Mesendoderm (in vitro differentiated cells): Measurements from ENCODE around the gene NXPH4.

Experiments
- DNase-seq: peaks from one replicate; pipeline ENCODE4 v3.0.0; 2013
- H2AK5ac ChIP-seq: 2 replicates; pipeline ENCODE4 v1.6.1; 2013; ENCODE audit warnings: low read length, inconsistent platforms
- H2BK120ac ChIP-seq: 2 replicates; pipeline ENCODE4 v1.6.1; 2013; ENCODE audit warnings: low read depth, mild to moderate bottlenecking, low read length, moderate library complexity, mixed read lengths
- H2BK15ac ChIP-seq: replicated peaks from 2 replicates; pipeline ENCODE4 v1.6.1; 2013; ENCODE audit warnings: low read depth, mild to moderate bottlenecking, moderate library complexity
- H2BK5ac ChIP-seq: 2 replicates; pipeline ENCODE4 v1.6.1; 2013; ENCODE audit warnings: low read length, inconsistent platforms
- H3K18ac ChIP-seq: 2 replicates; pipeline ENCODE4 v1.6.1; 2013; ENCODE audit warnings: mild to moderate bottlenecking, low read length, mixed read lengths
- H3K23ac ChIP-seq: one replicate; pipeline ENCODE4 v1.6.1; 2013; ENCODE audit warnings: low read length
- H3K27ac ChIP-seq: 2 replicates; pipeline ENCODE4 v1.5.1; 2013; ENCODE audit warnings: low read depth, mild to moderate bottlenecking, inconsistent platforms, low read length, moderate library complexity
- H3K27me3 ChIP-seq: 2 replicates; pipeline ENCODE4 v1.6.1; 2013; ENCODE audit warnings: low read length, control low read depth, mild to moderate bottlenecking, inconsistent platforms; ENCODE audit not compliant: insufficient read depth, poor library complexity
- H3K36me3 ChIP-seq: 2 replicates; pipeline ENCODE4 v1.6.1; 2013; ENCODE audit warnings: low read length, inconsistent platforms; ENCODE audit not compliant: control insufficient read depth, insufficient read depth
- H3K4ac ChIP-seq: one replicate; pipeline ENCODE4 v1.6.1; 2013; ENCODE audit warnings: low read depth, mild to moderate bottlenecking, low read length, moderate library complexity
- H3K4me1 ChIP-seq: 2 replicates; pipeline ENCODE4 v1.6.1; 2013; ENCODE audit warnings: low read depth, low read length, inconsistent platforms; ENCODE audit not compliant: control insufficient read depth
- H3K4me2 ChIP-seq: 2 replicates; pipeline ENCODE4 v1.6.1; 2013; ENCODE audit warnings: low read length
- H3K4me3 ChIP-seq: 2 replicates; pipeline ENCODE4 v1.5.1; 2013; ENCODE audit warnings: mild to moderate bottlenecking, low read length
- H3K56ac ChIP-seq: one replicate; pipeline ENCODE4 v1.6.1; 2013; ENCODE audit warnings: low read length
- H3K79me1 ChIP-seq: 2 replicates; pipeline ENCODE4 v1.6.1; 2013; ENCODE audit warnings: low read length, inconsistent platforms
- H3K79me2 ChIP-seq: 2 replicates; pipeline ENCODE4 v1.6.1; 2013; ENCODE audit warnings: mild to moderate bottlenecking, low read length; ENCODE audit not compliant: control insufficient read depth, insufficient read depth
- H3K9ac ChIP-seq: 2 replicates; pipeline ENCODE4 v1.6.1; 2013; ENCODE audit warnings: low read length, inconsistent platforms
- H4K5ac ChIP-seq: one replicate; pipeline ENCODE4 v1.6.1; 2013; ENCODE audit warnings: low read length
- H4K8ac ChIP-seq: one replicate; pipeline ENCODE4 v1.6.1; 2013; ENCODE audit warnings: low read depth, mild to moderate bottlenecking, control low read depth, low read length, moderate library complexity
- WGBS: extraction: QIAGEN DNeasy Blood & Tissue Kit; methylation state at CpG from one replicate; pipeline ENCODE4 v1.1.7; 2013; ENCODE audit warnings: low lambda C conversion rate, missing lambda C conversion rate; ENCODE audit not compliant: insufficient coverage; ENCODE audit errors: extremely low coverage; 5-methylcytosine and 5-hydroxymethylcytosine counted together

The NXPH4 gene

GRCh38 chr12:57226588-57227314 is 10.2 kb downstream of the NXPH4 start:
- Histone ChIP-seq H2BK15ac (no peak overlapping the region), H4K5ac (no peak overlapping the region), H3K4ac (no peak overlapping the region), H3K56ac (peak overlapping the region; percentile 75), H2BK120ac (no peak overlapping the region), H3K4me3 (no peak overlapping the region), H3K79me2 (peaks cover 14% of the 10 kb centered on the region), H3K4me2 (peak overlapping the region; percentile 58), H3K79me1 (peaks cover 16% of the 10 kb centered on the region), H3K9ac (peak overlapping the region; percentile 38), H2BK5ac (no peak overlapping the region), H2AK5ac (no peak overlapping the region), H3K27ac (no peak overlapping the region), H3K36me3 (peaks cover 4% of the 10 kb centered on the region), H3K4me1 (peaks cover 7% of the 10 kb centered on the region), H3K27me3 (peaks cover 46% of the 10 kb centered on the region), H3K18ac (peak overlapping the region; percentile 22), H4K8ac (no peak overlapping the region), H3K23ac (no peak overlapping the region)
- WGBS, result no CpG with 5 or more reads among the region's 35 CpGs
- peak; percentile 56 for DNase-seq

GRCh38 chr12:57227315-57228115 is 10.9 kb downstream of the NXPH4 start:
- no peak overlapping the region for H3K27ac ChIP-seq
- no peak overlapping the region for H3K56ac ChIP-seq
- H2BK15ac ChIP-seq, result no peak overlapping the region
- H4K8ac ChIP-seq, result no peak overlapping the region
- H2BK120ac ChIP-seq, result no peak overlapping the region
- no peak overlapping the region for H2BK5ac ChIP-seq
- H3K23ac ChIP-seq, result no peak overlapping the region
- WGBS, result no CpG with 5 or more reads among the region's 8 CpGs
- peaks cover 7% of the 10 kb centered on the region for H3K4me1 ChIP-seq
- no peak overlapping the region for H2AK5ac ChIP-seq
- H3K79me2 ChIP-seq, result peaks cover 14% of the 10 kb centered on the region
- peak overlapping the region; percentile 22 for H3K18ac ChIP-seq
- H3K79me1 ChIP-seq, result peaks cover 22% of the 10 kb centered on the region
- H3K36me3 ChIP-seq, result peaks cover 12% of the 10 kb centered on the region
- H3K4me2 ChIP-seq, result peak overlapping the region; percentile 58
- H3K4me3 ChIP-seq, result no peak overlapping the region
- peak; percentile 47 for DNase-seq
- H3K27me3 ChIP-seq, result peaks cover 38% of the 10 kb centered on the region
- no peak overlapping the region for H3K4ac ChIP-seq
- H4K5ac ChIP-seq, result no peak overlapping the region
- H3K9ac ChIP-seq, result peak overlapping the region; percentile 31

GRCh38 chr12:57229046-57229633 is 12.5 kb downstream of the NXPH4 start:
- H3K23ac ChIP-seq, result no peak overlapping the region
- peaks cover 23% of the 10 kb centered on the region for H3K27me3 ChIP-seq

GRCh38 chr12:57229634-57230380 is 13.2 kb downstream of the NXPH4 start, which contains the start of gene SHMT2:
SHMT2 (plus strand) TSS chr12:57229711; CDS start chr12:57229779, 68 bp downstream.
- H3K4me1 ChIP-seq, result peaks cover 7% of the 10 kb centered on the region
- H3K4me3 ChIP-seq, result peak within 1 kb of the TSS; percentile 75
- H3K56ac ChIP-seq, result peak within 1 kb of the TSS; percentile 95
- peak within 1 kb of the TSS; percentile 93 for H3K27ac ChIP-seq
- no peak within 1 kb of the TSS for H4K8ac ChIP-seq
- H3K79me2 ChIP-seq, result peaks cover 14% of the 10 kb centered on the region
- peak within 1 kb of the TSS; percentile 70 for H3K18ac ChIP-seq
- no peak within 1 kb of the TSS for H2BK15ac ChIP-seq
- H3K27me3 ChIP-seq, result peaks cover 17% of the 10 kb centered on the region
- no peak within 1 kb of the TSS for H2BK120ac ChIP-seq
- peak within 1 kb of the TSS; percentile 7 for H2AK5ac ChIP-seq
- H3K36me3 ChIP-seq, result peaks cover 24% of the 10 kb centered on the region
- H3K4ac ChIP-seq, result peak within 1 kb of the TSS; percentile 77
- H3K79me1 ChIP-seq, result peaks cover 24% of the 10 kb centered on the region
- H4K5ac ChIP-seq, result no peak within 1 kb of the TSS
- H2BK5ac ChIP-seq, result peak within 1 kb of the TSS; percentile 83
- peak within 1 kb of the TSS; percentile 95 for H3K23ac ChIP-seq
- peak within 1 kb of the TSS; percentile 85 for H3K9ac ChIP-seq
- peak within 1 kb of the TSS; percentile 94 for H3K4me2 ChIP-seq
- WGBS, result no CpG with 5 or more reads among the region's 42 CpGs
- DNase-seq, result peak; percentile 98

More at GRCh38 chr12:57229046-57229633, 12.5 kb downstream of the NXPH4 start:
- Histone ChIP-seq H3K79me1 (peaks cover 24% of the 10 kb centered on the region), H3K9ac (peak overlapping the region; percentile 23), H3K36me3 (peaks cover 24% of the 10 kb centered on the region), H3K4me1 (peaks cover 7% of the 10 kb centered on the region), H3K4me2 (peak overlapping the region; percentile 0), H3K4ac (no peak overlapping the region), H4K8ac (no peak overlapping the region), H3K18ac (no peak overlapping the region), H2BK120ac (no peak overlapping the region), H3K27ac (peak overlapping the region; percentile 25), H4K5ac (no peak overlapping the region), H3K79me2 (peaks cover 14% of the 10 kb centered on the region), H2BK15ac (no peak overlapping the region), H3K56ac (peak overlapping the region; percentile 69), H3K4me3 (no peak overlapping the region), H2BK5ac (no peak overlapping the region), H2AK5ac (no peak overlapping the region)
- no peak for DNase-seq
- no CpG with 5 or more reads among the region's 9 CpGs for WGBS

- Histone ChIP-seq H3K4ac (peak overlapping the region; percentile 76), H4K5ac (no peak overlapping the region), H2BK15ac (no peak overlapping the region), H3K18ac (peak overlapping the region; percentile 51), H3K27me3 (peaks cover 11% of the 10 kb centered on the region), H3K4me2 (peak overlapping the region; percentile 94), H3K79me1 (peaks cover 24% of the 10 kb centered on the region), H3K79me2 (peaks cover 14% of the 10 kb centered on the region), H3K56ac (peak overlapping the region; percentile 95), H4K8ac (no peak overlapping the region), H3K4me1 (peaks cover 7% of the 10 kb centered on the region), H2BK120ac (no peak overlapping the region), H3K9ac (peak overlapping the region; percentile 85), H3K36me3 (peaks cover 24% of the 10 kb centered on the region), H3K4me3 (peak overlapping the region; percentile 75), H3K23ac (peak overlapping the region; percentile 95), H3K27ac (peak overlapping the region; percentile 26), H2BK5ac (peak overlapping the region; percentile 15), H2AK5ac (peak overlapping the region; percentile 7)
- no CpG with 5 or more reads among the region's 10 CpGs for WGBS
- DNase-seq, result no peak
Measured at GRCh38 chr12:57230381-57231155, 14.0 kb downstream of the NXPH4 start.
